OCI-LY3 (cell line): Measurements from ENCODE around the gene TAF3.

Source experiments
- EZH2phosphoT487 ChIP-seq: fragments of 200-600 bp; shearing (Covaris generic); IDR thresholded peaks from 2 replicates; pipeline ENCODE4 v1.6.1; 2018; ENCODE audit warnings: antibody characterized with exemption, mixed run types, low read depth
- TF ChIP-seq, protein P1 (sequence below): fragments of 200-600, 300-600 bp; sonication (generic); IDR thresholded peaks from 2 replicates; pipeline ENCODE4 v1.5.1; 2014; ENCODE audit warnings: antibody characterized with exemption, low read length, low read depth

DNA sequence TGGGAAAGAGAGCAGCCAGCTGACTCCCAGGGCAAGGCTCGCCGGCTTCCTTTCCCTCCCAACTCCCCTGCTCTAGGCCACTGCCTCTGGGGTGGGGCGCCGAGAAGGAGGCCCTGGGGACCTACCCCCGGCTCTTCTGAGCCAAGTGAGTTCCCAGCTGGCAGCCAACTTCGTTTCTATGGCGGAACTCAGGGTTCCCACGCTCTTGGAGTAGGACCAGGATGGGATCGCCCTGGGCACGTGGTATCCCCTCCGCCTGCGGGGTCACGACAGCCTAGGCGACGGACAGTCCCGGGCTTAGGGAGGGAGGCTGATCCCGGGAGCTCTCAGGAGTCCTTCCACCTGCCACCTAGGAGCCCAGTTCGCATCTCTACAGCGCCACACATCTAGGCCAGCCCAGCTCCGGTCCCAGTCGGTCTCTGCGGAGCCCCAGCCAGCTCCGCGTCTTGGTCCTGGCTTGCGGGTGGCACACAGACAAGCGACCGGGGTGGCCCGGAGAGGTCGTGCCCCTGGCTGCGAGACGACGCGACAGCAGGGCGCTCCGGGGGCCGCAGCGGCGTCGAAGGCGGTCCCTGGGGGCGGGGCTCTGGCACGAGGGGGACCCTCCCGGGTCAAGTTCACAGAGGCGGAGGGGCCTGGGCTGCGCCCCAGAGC, 215.6 kb downstream of the TAF3 start:
- TF ChIP-seq, protein P1, sequence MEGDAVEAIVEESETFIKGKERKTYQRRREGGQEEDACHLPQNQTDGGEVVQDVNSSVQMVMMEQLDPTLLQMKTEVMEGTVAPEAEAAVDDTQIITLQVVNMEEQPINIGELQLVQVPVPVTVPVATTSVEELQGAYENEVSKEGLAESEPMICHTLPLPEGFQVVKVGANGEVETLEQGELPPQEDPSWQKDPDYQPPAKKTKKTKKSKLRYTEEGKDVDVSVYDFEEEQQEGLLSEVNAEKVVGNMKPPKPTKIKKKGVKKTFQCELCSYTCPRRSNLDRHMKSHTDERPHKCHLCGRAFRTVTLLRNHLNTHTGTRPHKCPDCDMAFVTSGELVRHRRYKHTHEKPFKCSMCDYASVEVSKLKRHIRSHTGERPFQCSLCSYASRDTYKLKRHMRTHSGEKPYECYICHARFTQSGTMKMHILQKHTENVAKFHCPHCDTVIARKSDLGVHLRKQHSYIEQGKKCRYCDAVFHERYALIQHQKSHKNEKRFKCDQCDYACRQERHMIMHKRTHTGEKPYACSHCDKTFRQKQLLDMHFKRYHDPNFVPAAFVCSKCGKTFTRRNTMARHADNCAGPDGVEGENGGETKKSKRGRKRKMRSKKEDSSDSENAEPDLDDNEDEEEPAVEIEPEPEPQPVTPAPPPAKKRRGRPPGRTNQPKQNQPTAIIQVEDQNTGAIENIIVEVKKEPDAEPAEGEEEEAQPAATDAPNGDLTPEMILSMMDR, result no peak
- no peak for TF ChIP-seq EZH2phosphoT487
